ENCODE measurements around the gene TMEM229A.

DNA sequence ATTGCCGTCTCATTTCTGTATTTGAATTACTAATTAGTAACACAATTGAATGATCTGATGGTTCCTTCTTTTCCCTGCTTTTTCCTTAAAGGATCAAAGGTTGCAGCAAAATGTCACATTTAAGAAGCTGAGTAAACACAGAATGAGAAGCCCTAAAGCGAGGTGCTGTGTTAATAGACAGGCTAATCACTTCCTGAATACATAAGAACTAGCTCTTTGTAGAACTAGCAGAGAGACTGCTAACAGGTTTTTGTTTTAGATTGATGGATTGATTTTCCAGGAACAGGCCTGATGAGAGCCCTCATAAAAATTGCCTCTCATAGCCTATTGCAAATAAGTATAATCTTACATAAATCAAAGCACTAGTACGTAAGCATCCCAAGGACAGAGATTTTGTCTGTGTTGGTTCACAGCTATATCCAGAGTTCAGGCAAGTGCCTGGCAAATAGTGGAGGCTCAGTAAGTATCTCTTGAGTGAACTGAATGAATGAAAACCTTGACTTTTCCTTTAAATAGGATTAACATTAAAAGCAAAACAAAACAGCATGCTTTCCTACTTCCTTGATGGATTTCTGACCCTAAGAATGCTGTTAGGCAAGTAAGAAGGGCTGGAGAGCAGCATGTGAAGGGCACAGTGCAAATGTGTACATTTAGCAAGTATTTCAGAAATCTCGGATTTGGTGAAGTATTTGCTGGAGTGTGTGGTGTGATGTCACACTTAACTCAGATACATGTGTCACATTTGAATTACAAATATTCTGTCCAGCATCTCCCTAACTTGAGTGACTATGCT, 3.3 kb downstream of the TMEM229A start:
- TF ChIP-seq, protein P1, sequence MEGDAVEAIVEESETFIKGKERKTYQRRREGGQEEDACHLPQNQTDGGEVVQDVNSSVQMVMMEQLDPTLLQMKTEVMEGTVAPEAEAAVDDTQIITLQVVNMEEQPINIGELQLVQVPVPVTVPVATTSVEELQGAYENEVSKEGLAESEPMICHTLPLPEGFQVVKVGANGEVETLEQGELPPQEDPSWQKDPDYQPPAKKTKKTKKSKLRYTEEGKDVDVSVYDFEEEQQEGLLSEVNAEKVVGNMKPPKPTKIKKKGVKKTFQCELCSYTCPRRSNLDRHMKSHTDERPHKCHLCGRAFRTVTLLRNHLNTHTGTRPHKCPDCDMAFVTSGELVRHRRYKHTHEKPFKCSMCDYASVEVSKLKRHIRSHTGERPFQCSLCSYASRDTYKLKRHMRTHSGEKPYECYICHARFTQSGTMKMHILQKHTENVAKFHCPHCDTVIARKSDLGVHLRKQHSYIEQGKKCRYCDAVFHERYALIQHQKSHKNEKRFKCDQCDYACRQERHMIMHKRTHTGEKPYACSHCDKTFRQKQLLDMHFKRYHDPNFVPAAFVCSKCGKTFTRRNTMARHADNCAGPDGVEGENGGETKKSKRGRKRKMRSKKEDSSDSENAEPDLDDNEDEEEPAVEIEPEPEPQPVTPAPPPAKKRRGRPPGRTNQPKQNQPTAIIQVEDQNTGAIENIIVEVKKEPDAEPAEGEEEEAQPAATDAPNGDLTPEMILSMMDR (IDR thresholded peaks at IDR 0.05; ENCODE audit: poor library complexity): no peak
- no peak for TF ChIP-seq EZH2 (IDR thresholded peaks at IDR 0.05; ENCODE audit: borderline replicate concordance)
- TF ChIP-seq EZH2phosphoT487 (IDR thresholded peaks at IDR 0.05; ENCODE audit: low read depth, severe bottlenecking, unreplicated experiment): no peak

Data from hepatocyte (in vitro differentiated cells).